ENCODE results near the gene WDR64.

WDR64 gene

GRCh38 chr1:241782396-241782795 is 130.3 kb downstream of the WDR64 start:
- H3K27ac ChIP-seq = no peak overlapping the region
- no peaks in the 10 kb centered on the region for H3K9me3 ChIP-seq (ENCODE audit: control insufficient read depth, low read length)
- no peaks in the 10 kb centered on the region for H3K79me2 ChIP-seq
- no peaks in the 10 kb centered on the region for H3K36me3 ChIP-seq (ENCODE audit: control insufficient read depth, insufficient read depth, low read length)
- no peak overlapping the region for H3K9ac ChIP-seq
- TF ChIP-seq CTCF (IDR thresholded peaks at IDR 0.05) = no peak
- no peak overlapping the region for H3K4me3 ChIP-seq (ENCODE audit: low read depth, low read length)
- H3K4me2 ChIP-seq (ENCODE audit: low read length) = no peak overlapping the region
- no peaks in the 10 kb centered on the region for H3K4me1 ChIP-seq
- no peak overlapping the region for H2AFZ ChIP-seq
- no peaks in the 10 kb centered on the region for H3K27me3 ChIP-seq (ENCODE audit: control insufficient read depth, insufficient read depth, low read length)

- H3K36me3 ChIP-seq (ENCODE audit: control insufficient read depth, insufficient read depth, low read length) = no peaks in the 10 kb centered on the region
- no peak overlapping the region for H3K4me2 ChIP-seq (ENCODE audit: low read length)
- H3K27ac ChIP-seq = no peak overlapping the region
- H3K4me1 ChIP-seq = no peaks in the 10 kb centered on the region
- no peak overlapping the region for H3K9ac ChIP-seq
- H3K4me3 ChIP-seq (ENCODE audit: low read depth, low read length) = no peak overlapping the region
- no peaks in the 10 kb centered on the region for H3K9me3 ChIP-seq (ENCODE audit: control insufficient read depth, low read length)
- TF ChIP-seq CTCF (IDR thresholded peaks at IDR 0.05) = no peak
- H3K27me3 ChIP-seq (ENCODE audit: control insufficient read depth, insufficient read depth, low read length) = no peaks in the 10 kb centered on the region
- no peak overlapping the region for H2AFZ ChIP-seq
- no peaks in the 10 kb centered on the region for H3K79me2 ChIP-seq
Measured at GRCh38 chr1:241787691-241788090, 135.6 kb downstream of the WDR64 start.

- no peak overlapping the region for H3K27ac ChIP-seq
- H3K9ac ChIP-seq = no peak overlapping the region
- H3K9me3 ChIP-seq (ENCODE audit: control insufficient read depth, low read length) = no peaks in the 10 kb centered on the region
- no peak overlapping the region for H3K4me2 ChIP-seq (ENCODE audit: low read length)
- H3K4me3 ChIP-seq (ENCODE audit: low read depth, low read length) = no peak overlapping the region
- no peak for TF ChIP-seq CTCF (IDR thresholded peaks at IDR 0.05)
- H2AFZ ChIP-seq = no peak overlapping the region
- H3K79me2 ChIP-seq = no peaks in the 10 kb centered on the region
- no peaks in the 10 kb centered on the region for H3K4me1 ChIP-seq
- no peaks in the 10 kb centered on the region for H3K27me3 ChIP-seq (ENCODE audit: control insufficient read depth, insufficient read depth, low read length)
- H3K36me3 ChIP-seq (ENCODE audit: control insufficient read depth, insufficient read depth, low read length) = no peaks in the 10 kb centered on the region
Measured at GRCh38 chr1:241789061-241789460, 137.0 kb downstream of the WDR64 start.

DNA sequence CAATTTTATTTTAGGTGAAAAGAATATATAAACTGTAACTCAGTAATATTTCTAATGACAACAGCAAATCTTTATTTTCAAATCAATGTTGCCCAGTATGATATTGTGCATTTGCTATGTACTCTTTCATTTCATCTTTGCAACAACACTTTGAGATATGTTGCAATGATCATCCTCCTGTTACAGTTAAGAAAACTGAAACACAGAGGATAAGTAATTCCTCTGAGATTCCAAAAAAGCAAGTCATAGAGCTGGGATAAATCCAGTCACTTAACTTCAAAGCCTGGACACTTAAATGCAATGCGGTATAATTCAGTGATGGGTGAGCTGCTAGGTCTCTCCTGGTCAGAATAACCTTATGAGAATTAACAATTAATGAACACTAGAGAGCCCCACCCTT is 147.3 kb downstream of the WDR64 start:
- Histone ChIP-seq H3K4me1 (no peaks in the 10 kb centered on the region), H3K27me3 (ENCODE audit: control insufficient read depth, insufficient read depth, low read length) (no peaks in the 10 kb centered on the region), H3K4me3 (ENCODE audit: low read depth, low read length) (no peak overlapping the region), H3K4me2 (ENCODE audit: low read length) (no peak overlapping the region), H3K36me3 (ENCODE audit: control insufficient read depth, insufficient read depth, low read length) (no peaks in the 10 kb centered on the region), H2AFZ (no peak overlapping the region), H3K9ac (no peak overlapping the region), H3K9me3 (ENCODE audit: control insufficient read depth, low read length) (no peaks in the 10 kb centered on the region), H3K79me2 (no peaks in the 10 kb centered on the region), H3K27ac (no peak overlapping the region)
- no peak for TF ChIP-seq CTCF (IDR thresholded peaks at IDR 0.05)

DNA sequence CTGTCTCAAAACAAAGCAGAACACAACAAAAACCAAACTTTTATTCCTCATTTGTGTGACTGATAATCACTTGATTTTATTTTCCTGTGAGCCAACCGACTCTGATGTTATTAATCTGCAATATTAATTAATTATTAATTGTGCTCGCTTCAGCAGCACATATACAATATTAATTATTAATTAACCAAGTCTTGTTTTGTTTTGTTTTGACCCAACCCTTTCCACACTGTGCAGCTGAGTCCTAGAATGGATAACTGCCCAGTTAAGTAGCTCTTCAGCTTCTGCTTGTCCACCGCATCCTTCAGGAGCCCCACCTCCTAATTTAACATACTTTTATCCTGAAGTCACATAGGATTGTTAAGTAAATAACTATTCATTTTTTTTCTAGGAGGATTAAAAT is 148.6 kb downstream of the WDR64 start:
- Histone ChIP-seq H3K4me3 (ENCODE audit: low read depth, low read length) (no peak overlapping the region), H3K4me1 (no peaks in the 10 kb centered on the region), H3K36me3 (ENCODE audit: control insufficient read depth, insufficient read depth, low read length) (no peaks in the 10 kb centered on the region), H3K27me3 (ENCODE audit: control insufficient read depth, insufficient read depth, low read length) (no peaks in the 10 kb centered on the region), H2AFZ (no peak overlapping the region), H3K9ac (no peak overlapping the region), H3K27ac (no peak overlapping the region), H3K4me2 (ENCODE audit: low read length) (no peak overlapping the region), H3K79me2 (no peaks in the 10 kb centered on the region), H3K9me3 (ENCODE audit: control insufficient read depth, low read length) (no peaks in the 10 kb centered on the region)
- no peak for TF ChIP-seq CTCF (IDR thresholded peaks at IDR 0.05)
